Measurements from ENCODE around the gene PTPRM. TPM values are rescaled to one million over a fixed set of nuclear protein-coding genes. Genes with fewer than 3 reads are reported as not detected.

Gene PTPRM
- total and polyA plus RNA-seq, 3 donors from 2014 or later = 76.4 to 101 (median 94.6) TPM

- 82 to 92% methylated on average over 2 of the region's 2 CpGs for WGBS, 2 donors
- Histone ChIP-seq H3K9me3 (no peaks in the 10 kb centered on the region), H3K27ac (no peak overlapping the region), H3K4me3 (no peak overlapping the region), H3K27me3 (no peaks in the 10 kb centered on the region), H3K4me1 (no peaks in the 10 kb centered on the region), H3K36me3 (ENCODE audit: low read depth, missing control alignments) (no peaks in the 10 kb centered on the region)
- intact Hi-C loops (cut with DNase I; ENCODE audit: low total_unique reads) = no loop called here
- no peak for DNase-seq
- TF ChIP-seq CTCF (IDR thresholded peaks at IDR 0.05) (no peak), POLR2A (IDR thresholded peaks at IDR 0.05) (no peak)
These were observed 154.4 kb downstream of the PTPRM start for GRCh38 chr18:7721532-7721931.

- no peak overlapping the region for H3K4me3 ChIP-seq
- H3K9me3 ChIP-seq = no peaks in the 10 kb centered on the region
- no peak for DNase-seq
- TF ChIP-seq POLR2A (IDR thresholded peaks at IDR 0.05) (no peak), CTCF (IDR thresholded peaks at IDR 0.05) (no peak)
- H3K4me1 ChIP-seq = no peaks in the 10 kb centered on the region
- H3K27me3 ChIP-seq = no peaks in the 10 kb centered on the region
- intact Hi-C loops (cut with DNase I; ENCODE audit: low total_unique reads) = no loop called here
- no peaks in the 10 kb centered on the region for H3K36me3 ChIP-seq (ENCODE audit: low read depth, missing control alignments)
- 83 to 96% methylated on average over 3 of the region's 3 CpGs for WGBS, 2 donors
- H3K27ac ChIP-seq = no peak overlapping the region
These were observed 155.8 kb downstream of the PTPRM start for GRCh38 chr18:7722955-7723354.

GRCh38 chr18:7723558-7723957 lies 156.4 kb downstream of the PTPRM start:
- H3K27me3 ChIP-seq = no peaks in the 10 kb centered on the region
- intact Hi-C loops (cut with DNase I; ENCODE audit: low total_unique reads) = no loop called here
- H3K4me3 ChIP-seq = no peak overlapping the region
- H3K27ac ChIP-seq = no peak overlapping the region
- 88 to 92% methylated on average over 8 of the region's 8 CpGs for WGBS, 2 donors
- no peaks in the 10 kb centered on the region for H3K36me3 ChIP-seq (ENCODE audit: low read depth, missing control alignments)
- no peaks in the 10 kb centered on the region for H3K9me3 ChIP-seq
- DNase-seq = no peak
- H3K4me1 ChIP-seq = no peaks in the 10 kb centered on the region
- TF ChIP-seq POLR2A (IDR thresholded peaks at IDR 0.05) = no peak
- TF ChIP-seq CTCF (IDR thresholded peaks at IDR 0.05) = no peak

GRCh38 chr18:7725473-7725872 lies 158.4 kb downstream of the PTPRM start:
- intact Hi-C loops (cut with DNase I; ENCODE audit: low total_unique reads) = no loop called here
- DNase-seq = no peak
- H3K27me3 ChIP-seq = no peaks in the 10 kb centered on the region
- no peak overlapping the region for H3K4me3 ChIP-seq
- WGBS, 2 donors = 92 to 96% methylated on average over 9 of the region's 9 CpGs
- H3K36me3 ChIP-seq (ENCODE audit: low read depth, missing control alignments) = no peaks in the 10 kb centered on the region
- no peaks in the 10 kb centered on the region for H3K9me3 ChIP-seq
- no peak for TF ChIP-seq CTCF (IDR thresholded peaks at IDR 0.05)
- TF ChIP-seq POLR2A (IDR thresholded peaks at IDR 0.05) = no peak
- H3K27ac ChIP-seq = no peak overlapping the region
- no peaks in the 10 kb centered on the region for H3K4me1 ChIP-seq

- no peak overlapping the region for H3K27ac ChIP-seq
- 93 to 95% methylated on average over 10 of the region's 10 CpGs for WGBS, 2 donors
- no peaks in the 10 kb centered on the region for H3K36me3 ChIP-seq (ENCODE audit: low read depth, missing control alignments)
- H3K4me1 ChIP-seq = no peaks in the 10 kb centered on the region
- H3K4me3 ChIP-seq = no peak overlapping the region
- H3K27me3 ChIP-seq = no peaks in the 10 kb centered on the region
- no peaks in the 10 kb centered on the region for H3K9me3 ChIP-seq
- intact Hi-C loops (cut with DNase I; ENCODE audit: low total_unique reads) = no loop called here
- no peak for TF ChIP-seq POLR2A (IDR thresholded peaks at IDR 0.05)
- DNase-seq = no peak
These were observed 158.8 kb downstream of the PTPRM start for GRCh38 chr18:7725897-7726296.
